BE2C (cell line): Measurements from ENCODE around the gene TBC1D22A.

ENCODE experiments used
- DNase-seq: peaks from one replicate; pipeline ENCODE4 v3.0.0-alpha.2; 2020
- H3K27me3 ChIP-seq: fragments of 250-450 bp; sonication (Bioruptor Pico); 2 replicates; pipeline ENCODE4 v1.5.1; 2020; ENCODE audit warnings: mild to moderate bottlenecking
- H3K36me3 ChIP-seq: fragments of 250-450 bp; sonication (Bioruptor Pico); 2 replicates; pipeline ENCODE4 v1.5.1; 2020; ENCODE audit warnings: mild to moderate bottlenecking
- H3K4me1 ChIP-seq: fragments of 250-450 bp; sonication (Bioruptor Pico); 2 replicates; pipeline ENCODE4 v1.5.1; 2020
- H3K4me3 ChIP-seq: 2 replicates; pipeline ENCODE4 v1.5.1; 2011; ENCODE audit warnings: low read depth, low read length
- H3K9me3 ChIP-seq: fragments of 250-450 bp; sonication (Bioruptor Pico); 2 replicates; pipeline ENCODE4 v1.5.1; 2020
- CTCF ChIP-seq: IDR thresholded peaks from 2 replicates; pipeline ENCODE4 v1.5.1; 2012; ENCODE audit warnings: mild to moderate bottlenecking, low read depth, low read length

The TBC1D22A gene

GRCh38 chr22:47038206-47038835, 275.9 kb downstream of the TBC1D22A start:
- H3K36me3 ChIP-seq: no peaks in the 10 kb centered on the region
- no peak for DNase-seq
- H3K4me3 ChIP-seq: no peak overlapping the region
- H3K9me3 ChIP-seq: no peaks in the 10 kb centered on the region
- no peaks in the 10 kb centered on the region for H3K27me3 ChIP-seq
- TF ChIP-seq CTCF: no peak
- no peaks in the 10 kb centered on the region; the same call in 1 of the 2 replicates for H3K4me1 ChIP-seq

- no peak for DNase-seq
- Histone ChIP-seq H3K36me3 (no peaks in the 10 kb centered on the region), H3K4me1 (no peaks in the 10 kb centered on the region; the same call in 1 of the 2 replicates), H3K9me3 (no peaks in the 10 kb centered on the region), H3K27me3 (no peaks in the 10 kb centered on the region), H3K4me3 (no peak overlapping the region)
- no peak for TF ChIP-seq CTCF
Measured at GRCh38 chr22:47039356-47039755, 276.9 kb downstream of the TBC1D22A start.

DNA sequence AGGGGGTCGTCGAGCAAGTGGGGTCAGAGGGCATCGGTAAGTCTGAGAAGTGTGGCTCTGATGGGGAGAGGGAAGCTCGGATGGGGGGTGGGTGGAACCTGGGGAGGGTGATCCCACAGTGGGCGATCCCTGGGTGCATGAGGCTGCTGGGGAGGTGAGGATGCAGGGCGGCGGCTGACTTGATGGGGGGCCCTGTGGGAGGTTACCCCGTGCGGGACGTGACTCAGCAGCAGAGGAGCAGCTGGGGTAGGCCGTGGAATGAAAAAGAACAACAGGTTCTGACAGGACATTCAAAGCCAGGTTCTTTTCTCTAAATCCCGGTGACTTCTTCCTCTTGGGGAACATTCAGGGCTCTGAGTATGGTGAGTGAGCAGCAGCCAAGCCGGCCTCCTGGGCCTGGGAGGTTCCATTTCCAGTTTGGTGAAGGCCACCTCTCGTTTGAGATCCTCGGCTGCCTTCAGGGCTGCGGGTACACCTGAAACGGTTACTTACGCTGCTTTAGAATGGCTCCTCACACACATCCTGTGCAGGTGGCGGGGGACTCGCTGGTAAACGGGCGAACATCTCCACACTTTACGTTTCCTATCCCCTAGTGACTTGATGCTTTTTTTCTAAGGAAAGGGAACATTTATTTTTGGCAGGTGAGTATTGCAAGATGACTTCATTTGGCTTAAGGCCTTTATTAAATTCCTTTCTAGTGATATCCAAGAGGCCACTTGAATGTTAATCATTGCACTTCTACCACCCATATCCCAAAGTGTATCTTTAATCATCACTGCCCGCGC, 278.2 kb downstream of the TBC1D22A start:
- Histone ChIP-seq H3K36me3 (no peaks in the 10 kb centered on the region), H3K27me3 (no peaks in the 10 kb centered on the region), H3K4me1 (no peaks in the 10 kb centered on the region), H3K9me3 (no peaks in the 10 kb centered on the region), H3K4me3 (no peak overlapping the region)
- no peak for DNase-seq
- TF ChIP-seq CTCF: no peak

DNA sequence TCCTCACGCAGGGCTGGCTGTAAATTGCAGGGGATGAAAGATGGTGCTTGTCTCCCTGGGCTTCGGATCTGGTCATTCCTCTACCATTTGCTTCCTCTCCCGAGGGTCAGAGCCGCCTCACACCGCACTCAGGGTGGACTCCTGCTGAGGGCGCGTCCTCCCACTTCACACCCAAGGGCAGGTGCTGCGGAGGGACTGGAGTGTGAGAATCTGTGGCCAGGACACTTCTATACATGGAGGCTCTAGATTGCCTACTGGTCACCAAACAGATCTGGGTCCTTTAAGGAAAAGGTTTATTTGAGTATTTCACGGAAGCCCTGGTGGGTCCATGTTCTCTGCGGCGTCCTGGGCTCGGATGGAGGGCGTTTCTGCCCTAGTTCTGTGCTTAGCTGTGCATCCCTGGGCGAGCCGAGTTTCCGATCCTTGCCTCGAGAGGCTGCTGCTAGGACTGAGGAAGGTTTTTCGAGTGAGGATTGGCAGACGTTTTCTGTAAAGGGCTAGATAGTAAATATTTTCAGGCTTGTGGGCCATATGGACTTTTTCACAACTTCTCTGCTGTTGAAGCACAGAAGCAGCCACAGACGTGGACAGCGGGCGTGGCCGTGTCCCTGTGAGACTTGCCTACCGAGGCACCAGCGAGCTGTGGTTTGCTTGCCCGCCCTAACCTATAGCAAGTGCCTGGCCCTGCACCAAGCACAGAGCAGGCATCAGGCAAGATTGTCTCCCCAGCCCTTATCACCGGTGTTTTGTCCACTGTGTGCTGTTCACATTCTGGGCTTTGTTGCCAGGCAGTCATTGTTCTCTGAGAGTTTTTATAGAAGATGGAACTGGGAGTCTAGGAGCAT, 279.0 kb downstream of the TBC1D22A start:
- DNase-seq: no peak
- H3K4me3 ChIP-seq: no peak overlapping the region

DNA sequence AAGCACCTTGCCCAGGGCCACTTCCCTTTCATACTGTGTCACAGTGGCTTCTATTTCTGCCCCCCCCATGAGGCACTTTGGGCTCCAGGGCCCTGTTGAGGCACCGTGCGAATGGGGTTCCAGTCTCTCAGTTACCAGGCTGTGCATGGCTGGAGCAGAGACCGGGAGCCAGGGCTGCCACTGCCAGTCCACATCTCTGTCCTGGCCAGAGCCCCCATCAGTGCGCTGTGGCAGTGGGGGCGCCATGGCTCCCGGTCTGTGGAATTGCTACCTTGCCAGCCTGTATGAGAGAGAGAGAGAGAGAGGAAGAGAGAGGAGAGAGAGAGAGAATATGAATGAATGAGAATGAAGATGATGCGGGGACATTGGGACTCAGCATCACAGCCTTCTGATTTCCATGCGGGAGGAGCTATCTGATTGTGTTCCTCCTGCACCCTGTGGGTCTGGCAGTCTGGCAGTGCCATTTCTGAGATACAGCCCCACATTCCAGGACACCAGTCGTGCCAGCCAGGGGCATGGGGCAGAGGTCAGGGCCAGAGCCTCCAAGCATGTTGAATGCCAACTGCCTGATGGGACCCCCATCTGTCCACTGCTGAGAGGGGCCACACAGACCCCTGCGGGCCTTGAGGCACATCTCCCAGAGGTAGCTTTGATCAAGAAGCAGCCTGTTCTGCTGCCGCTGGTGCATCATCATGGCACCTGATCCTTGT, 279.8 kb downstream of the TBC1D22A start:
- DNase-seq: no peak
- Histone ChIP-seq H3K9me3 (no peaks in the 10 kb centered on the region), H3K27me3 (no peaks in the 10 kb centered on the region), H3K4me3 (no peak overlapping the region), H3K36me3 (no peaks in the 10 kb centered on the region), H3K4me1 (no peaks in the 10 kb centered on the region)
- TF ChIP-seq CTCF: no peak

More for the DNA sequence above, 279.0 kb downstream of the TBC1D22A start:
- H3K9me3 ChIP-seq: no peaks in the 10 kb centered on the region
- no peaks in the 10 kb centered on the region for H3K27me3 ChIP-seq
- no peaks in the 10 kb centered on the region for H3K4me1 ChIP-seq
- H3K36me3 ChIP-seq: no peaks in the 10 kb centered on the region
- no peak for TF ChIP-seq CTCF
